CD4-positive, alpha-beta T cell treated with Interleukin-15 for 4 hours (primary cell): Measurements from ENCODE around the gene TEX264.
"Not testable (repeated sequence)": the region's sequence is repeated elsewhere in the genome, so short reads cannot be mapped to it uniquely, and the experiment has no call there.

Experiments used
- DNase-seq: peaks from one replicate; pipeline ENCODE4 v3.0.0-alpha.2; 2020; ENCODE audit warnings: low spot score

The TEX264 gene

GRCh38 chr3:51717446-51717845 is 46.4 kb downstream of the TEX264 start:
- DNase-seq, result no peak

- DNase-seq, result no peak
These were observed 46.9 kb downstream of the TEX264 start for GRCh38 chr3:51717947-51718346.

- peak; percentile 41 for DNase-seq
These were observed 47.7 kb downstream of the TEX264 start for GRCh38 chr3:51718547-51719409.

GRCh38 chr3:51719410-51720025 is 48.5 kb downstream of the TEX264 start:
- DNase-seq, result no peak

GRCh38 chr3:51720292-51721061 is 49.4 kb downstream of the TEX264 start:
- no peak for DNase-seq

- DNase-seq, result no peak
These were observed 50.2 kb downstream of the TEX264 start for GRCh38 chr3:51721062-51721745.

- DNase-seq, result no peak
These were observed 51.3 kb downstream of the TEX264 start for GRCh38 chr3:51722362-51722761.

- DNase-seq, result no peak
These were observed 56.4 kb downstream of the TEX264 start for GRCh38 chr3:51727500-51727899.

- DNase-seq, result no peak
These were observed 58.1 kb downstream of the TEX264 start for GRCh38 chr3:51729042-51729633.

- no peak for DNase-seq
These were observed 63.0 kb downstream of the TEX264 start for GRCh38 chr3:51733859-51734571.

GRCh38 chr3:51734572-51734907 is 63.5 kb downstream of the TEX264 start:
- no peak for DNase-seq

GRCh38 chr3:51735039-51735438 is 64.0 kb downstream of the TEX264 start:
- DNase-seq, result no peak

- DNase-seq, result no peak
These were observed 64.9 kb downstream of the TEX264 start for GRCh38 chr3:51735950-51736349.

GRCh38 chr3:51739110-51739509 is 68.1 kb downstream of the TEX264 start:
- no peak for DNase-seq

GRCh38 chr3:51742320-51742719 is 71.3 kb downstream of the TEX264 start:
- DNase-seq, result not testable (repeated sequence)

GRCh38 chr3:51742978-51743377 is 71.9 kb downstream of the TEX264 start:
- not testable (repeated sequence) for DNase-seq

- DNase-seq, result no peak
These were observed 76.8 kb downstream of the TEX264 start for GRCh38 chr3:51747840-51748239.

- DNase-seq, result no peak
These were observed 77.3 kb downstream of the TEX264 start for GRCh38 chr3:51748327-51748726.

- no peak for DNase-seq
These were observed 79.8 kb downstream of the TEX264 start for GRCh38 chr3:51750878-51751277.

GRCh38 chr3:51751287-51751686 is 80.2 kb downstream of the TEX264 start:
- no peak for DNase-seq
